B cell (primary cell): Measurements from ENCODE around the gene LRRC43. TPM values are rescaled to one million over a fixed set of nuclear protein-coding genes. Genes with fewer than 3 reads are reported as not detected.

ENCODE experiments used
- ATAC-seq: fragments of 200-7000 bp; cut with Tn5 transposase; one replicate; pipeline ENCODE4 v1.10.0; 2021; ENCODE audit warnings: low read depth, mild to moderate bottlenecking, moderate number of reproducible peaks, moderate library complexity
- CTCF ChIA-PET: fragments of 350-600 bp; sonication (Branson Sonifier 250); formaldehyde crosslinking; loops from one replicate; lab custom pipeline; 2021; ENCODE audit warnings: antibody characterized with exemption, inconsistent platforms; lab: Charles Lee
- POLR2A ChIA-PET: fragments of 350-600 bp; sonication (Branson Sonifier 250); formaldehyde crosslinking; loops from one replicate; lab custom pipeline; 2021; ENCODE audit warnings: antibody characterized with exemption; lab: Charles Lee
- DNase-seq: peaks from one replicate; pipeline ENCODE4 v3.0.0; 2013
- H2AFZ ChIP-seq: 2 replicates; pipeline ENCODE4 v1.6.1; 2012; ENCODE audit warnings: mild to moderate bottlenecking, low read depth, low read length; ENCODE audit not compliant: insufficient read depth, poor library complexity, severe bottlenecking
- H3K27ac ChIP-seq, 2 donors: 1 replicate in 1 of 2; 2 replicates in 1 of 2; pipeline ENCODE4 v1.5.1; 2012 to 2013; ENCODE audit warnings: low read length in 2 of 2, mild to moderate bottlenecking in 2 of 2, moderate library complexity in 1 of 2
- H3K27me3 ChIP-seq, 4 experiments: fragments of 200-600 bp in 1 of 4; sonication (generic) in 1 of 4; replicated peaks in 1 of 4; 1 replicate in 2 of 4; 2 replicates in 2 of 4; pipeline versions ENCODE4 v1.6.1 to v1.7.0; 2013 to 2016; ENCODE audit warnings: low read length in 3 of 4, mild to moderate bottlenecking in 2 of 4, mixed read lengths in 1 of 4, moderate library complexity in 1 of 4; ENCODE audit not compliant: insufficient read depth in 4 of 4, control insufficient read depth in 3 of 4; ENCODE audit errors: control extremely low read depth in 1 of 4
- H3K36me3 ChIP-seq, 2 experiments: replicated peaks in 1 of 2; 1 replicate in 1 of 2; 2 replicates in 1 of 2; pipeline versions ENCODE4 v1.6.1 to v1.7.1; 2013; ENCODE audit warnings: low read length in 1 of 2; ENCODE audit not compliant: insufficient read depth in 2 of 2, control insufficient read depth in 1 of 2; ENCODE audit errors: control extremely low read depth in 1 of 2, extremely low read depth in 1 of 2
- H3K4me1 ChIP-seq, 2 donors: fragments of 200-600 bp in 1 of 2; sonication (generic) in 1 of 2; 1 replicate in 1 of 2; 2 replicates in 1 of 2; pipeline versions ENCODE4 v1.5.1 to v1.6.1; 2013 to 2017; ENCODE audit warnings: low read length in 2 of 2; ENCODE audit not compliant: control insufficient read depth in 2 of 2, insufficient read depth in 2 of 2
- H3K4me2 ChIP-seq: replicated peaks from 2 replicates; pipeline ENCODE3; 2012; ENCODE audit warnings: mild to moderate bottlenecking, low read depth, low read length; ENCODE audit not compliant: poor library complexity, severe bottlenecking
- H3K4me3 ChIP-seq, 5 experiments: fragments of 200-600 bp in 1 of 5; sonication (generic) in 1 of 5; 1 replicate in 3 of 5; 2 replicates in 2 of 5; pipeline versions ENCODE4 v1.5.1 to v1.7.0; 2011 to 2016; ENCODE audit warnings: low read length in 4 of 5, mild to moderate bottlenecking in 4 of 5, low read depth in 2 of 5, control low read depth in 1 of 5, moderate library complexity in 1 of 5; ENCODE audit not compliant: insufficient read depth in 1 of 5; ENCODE audit errors: control extremely low read depth in 1 of 5, extremely low read depth in 1 of 5
- H3K79me2 ChIP-seq: fragments of 200-600 bp; sonication (generic); one replicate; pipeline ENCODE4 v1.6.0; 2016; ENCODE audit warnings: low read length; ENCODE audit not compliant: control insufficient read depth, insufficient read depth
- H3K9ac ChIP-seq: fragments of 200-600 bp; sonication (generic); 2 replicates; pipeline ENCODE4 v1.6.1; 2017; ENCODE audit warnings: mild to moderate bottlenecking, low read length, moderate library complexity
- H3K9me3 ChIP-seq, 3 donors: one replicate each; pipeline versions ENCODE4 v1.6.1 to v1.7.1; 2013; ENCODE audit warnings: low read length in 2 of 3; ENCODE audit not compliant: control insufficient read depth in 2 of 3, insufficient read depth in 1 of 3; ENCODE audit errors: control extremely low read depth in 1 of 3
- H4K20me1 ChIP-seq: 2 replicates; pipeline ENCODE4 v1.6.0; 2012; ENCODE audit warnings: mild to moderate bottlenecking, low read length; ENCODE audit not compliant: insufficient read depth, control insufficient read depth, poor library complexity, severe bottlenecking
- H3K27ac Mint-ChIP-seq: one replicate; pipeline ENCODE4 v1.8.0; 2021; ENCODE audit warnings: mixed read lengths
- H3K27me3 Mint-ChIP-seq: one replicate; pipeline ENCODE4 v1.8.0; 2021; ENCODE audit warnings: mixed read lengths
- H3K4me1 Mint-ChIP-seq: one replicate; pipeline ENCODE4 v1.8.0; 2021; ENCODE audit warnings: mixed read lengths
- H3K4me3 Mint-ChIP-seq: one replicate; pipeline ENCODE4 v1.8.0; 2021; ENCODE audit warnings: mixed read lengths
- H3K9me3 Mint-ChIP-seq: one replicate; pipeline ENCODE4 v1.8.0; 2022; ENCODE audit warnings: mixed read lengths; ENCODE audit not compliant: insufficient read depth
- CTCF ChIP-seq: fragments of 200-600 bp; IDR thresholded peaks from one replicate; pipeline ENCODE4 v1.8.0; 2022; ENCODE audit warnings: antibody characterized with exemption, mild to moderate bottlenecking
- EZH2 ChIP-seq: IDR thresholded peaks from 2 replicates; pipeline ENCODE4 v1.6.1; 2012; ENCODE audit warnings: borderline replicate concordance, low read depth, mild to moderate bottlenecking, moderate library complexity, low read length; ENCODE audit not compliant: insufficient read depth, poor library complexity, severe bottlenecking
- WGBS: methylation state at CpG from one replicate; pipeline ENCODE4 v1.1.5; 2013; ENCODE audit warnings: missing lambda C conversion rate; ENCODE audit not compliant: insufficient coverage; 5-methylcytosine and 5-hydroxymethylcytosine counted together
- intact Hi-C: fragments of 100-400 bp; cut with micrococcal nuclease; formaldehyde crosslinking; loops from one replicate; pipeline ENCODE4 v1.10.0; 2022
- polyA plus RNA-seq: library from polyadenylated mRNA; depleted of rRNA; stranded (reverse); fragments of >200 nt; gene quantifications from 2 replicates; pipeline ENCODE4 v1.2.3, GENCODE V29; 2012
- total RNA-seq, 2 donors: library from RNA; stranded (reverse); fragments of 120-200 nt in 1 of 2; gene quantifications; 1 replicate in 1 of 2; 2 replicates in 1 of 2; pipeline versions ENCODE4 v1.2.3 to v1.2.4, GENCODE V29; 2013 to 2022

The LRRC43 gene
- total and polyA plus RNA-seq, 2 donors (not counting 1 experiment from before 2014, with no cell fraction given): not detected

GRCh38 chr12:122235741-122236140, 52.8 kb downstream of the LRRC43 start:
- 98% methylated on average over 5 of the region's 7 CpGs for WGBS
- Histone ChIP-seq H3K4me3 (no peak overlapping the region), H3K27me3 (no peaks in the 10 kb centered on the region), H3K27ac (no peak overlapping the region), H3K9ac (no peak overlapping the region), H3K79me2 (no peaks in the 10 kb centered on the region), H3K4me2 (no peak overlapping the region), H3K36me3 (peaks cover 4 to 63% of the 10 kb centered on the region in 2 experiments), H3K9me3 (no peaks in the 10 kb centered on the region), H2AFZ (no peak overlapping the region), H3K4me1 (no peaks in the 10 kb centered on the region), H4K20me1 (no peaks in the 10 kb centered on the region)
- Mint-ChIP-seq H3K27me3 (no peaks in the 10 kb centered on the region), H3K4me1 (no peaks in the 10 kb centered on the region), H3K27ac (no peak overlapping the region), H3K9me3 (no peaks in the 10 kb centered on the region), H3K4me3 (no peak overlapping the region)
- ChIA-PET CTCF (no interaction called here), POLR2A (no interaction called here)
- intact Hi-C loops: no loop called here
- DNase-seq: no peak
- TF ChIP-seq EZH2: no peak
- no peak for TF ChIP-seq CTCF
- no peak for ATAC-seq

DNA sequence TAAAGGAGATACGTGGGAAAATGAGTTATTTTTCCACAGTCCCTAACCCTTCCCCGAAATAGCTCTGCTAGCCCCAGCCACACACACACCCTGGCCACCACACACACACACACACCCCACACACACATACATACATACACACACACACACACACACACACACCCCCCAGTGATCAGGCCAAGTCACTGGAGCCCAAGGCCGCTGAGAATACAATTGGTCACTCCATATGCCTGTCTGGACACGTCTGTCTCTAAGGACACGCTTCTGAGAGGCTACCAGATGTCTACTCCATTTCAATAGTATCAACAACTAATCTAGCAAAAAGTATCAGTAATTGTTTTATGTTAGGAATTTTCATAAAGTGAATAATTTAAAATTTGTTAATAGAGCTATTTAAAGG, 55.9 kb downstream of the LRRC43 start:
- no peaks in the 10 kb centered on the region for H3K79me2 ChIP-seq
- H3K9ac ChIP-seq: no peak overlapping the region
- TF ChIP-seq EZH2: no peak
- no peak for TF ChIP-seq CTCF
- ATAC-seq: no peak
- H3K27me3 ChIP-seq: no peaks in the 10 kb centered on the region
- Mint-ChIP-seq H3K4me3 (no peak overlapping the region), H3K9me3 (no peaks in the 10 kb centered on the region), H3K27me3 (no peaks in the 10 kb centered on the region), H3K4me1 (no peaks in the 10 kb centered on the region), H3K27ac (no peak overlapping the region)
- no peak overlapping the region for H3K4me2 ChIP-seq
- H4K20me1 ChIP-seq: no peaks in the 10 kb centered on the region
- no peak for DNase-seq
- H3K36me3 ChIP-seq: peaks cover 4 to 46% of the 10 kb centered on the region in 2 experiments
- no peak overlapping the region for H3K4me3 ChIP-seq
- WGBS: 100% methylated on average over 3 of the region's 5 CpGs
- ChIA-PET POLR2A (no interaction called here), CTCF (interaction anchor here (0.5 to 0.7 kb wide), 2 partner anchors 35 to 40 kb away, joined by 3 to 6 read pairs; no protein-coding TSS in a partner anchor)
- no peak overlapping the region for H2AFZ ChIP-seq
- intact Hi-C loops: no loop called here
- H3K4me1 ChIP-seq: no peaks in the 10 kb centered on the region
- H3K27ac ChIP-seq: no peak overlapping the region
- H3K9me3 ChIP-seq: no peaks in the 10 kb centered on the region
